KMS-11 (cell line): Measurements from ENCODE around the gene RPP30.

Source experiments
- H2AFZ ChIP-seq: fragments of 200-600 bp; sonication (generic); 2 replicates; pipeline ENCODE4 v1.6.1; 2016; ENCODE audit warnings: antibody characterized with exemption, mixed run types, low read depth
- H3K27ac ChIP-seq: fragments of 200-600 bp; sonication (generic); 2 replicates; pipeline ENCODE4 v1.6.1; 2016; ENCODE audit warnings: mild to moderate bottlenecking, mixed run types
- H3K27me3 ChIP-seq: fragments of 200-600 bp; sonication (generic); 2 replicates; pipeline ENCODE4 v1.6.1; 2017; ENCODE audit warnings: mild to moderate bottlenecking, low read depth, mixed run types, moderate library complexity; ENCODE audit not compliant: insufficient read depth
- H3K36me3 ChIP-seq: fragments of 200-600 bp; sonication (generic); 2 replicates; pipeline ENCODE4 v1.6.1; 2017; ENCODE audit warnings: mild to moderate bottlenecking, mixed run types; ENCODE audit not compliant: insufficient read depth
- H3K4me1 ChIP-seq: fragments of 200-600 bp; sonication (generic); 2 replicates; pipeline ENCODE4 v1.6.1; 2016; ENCODE audit warnings: mild to moderate bottlenecking, low read depth, mixed run types; ENCODE audit not compliant: poor library complexity, severe bottlenecking
- H3K4me2 ChIP-seq: fragments of 200-600 bp; sonication (generic); 2 replicates; pipeline ENCODE4 v1.7.0; 2016; ENCODE audit warnings: mild to moderate bottlenecking, mixed run types
- H3K4me3 ChIP-seq: fragments of 200-600 bp; sonication (generic); IDR thresholded peaks from 2 replicates; pipeline ENCODE4 v1.6.1; 2017; ENCODE audit warnings: low read depth, low read length, mixed read lengths; ENCODE audit not compliant: insufficient read depth
- H3K79me2 ChIP-seq: fragments of 200-600 bp; sonication (generic); 2 replicates; pipeline ENCODE4 v1.6.1; 2016; ENCODE audit warnings: low read depth, mixed run types; ENCODE audit not compliant: insufficient read depth
- H3K9ac ChIP-seq: fragments of 200-600 bp; sonication (generic); 2 replicates; pipeline ENCODE4 v1.6.1; 2016; ENCODE audit warnings: mild to moderate bottlenecking, mixed run types
- H4K20me1 ChIP-seq: fragments of 200-600 bp; sonication (generic); 2 replicates; pipeline ENCODE4 v1.6.1; 2016; ENCODE audit warnings: mild to moderate bottlenecking, mixed run types; ENCODE audit not compliant: insufficient read depth
- CTCF ChIP-seq: fragments of 200-600 bp; sonication (generic); conservative IDR thresholded peaks from 2 replicates; pipeline ENCODE4 v1.6.1; 2017; ENCODE audit warnings: low read depth, mild to moderate bottlenecking, antibody characterized with exemption, low read length, moderate library complexity, mixed read lengths

Gene RPP30

GRCh38 chr10:90929179-90929578 is 57.4 kb downstream of the RPP30 start:
- Histone ChIP-seq H3K36me3 (no peaks in the 10 kb centered on the region), H3K27ac (no peak overlapping the region), H3K9ac (no peak overlapping the region), H3K79me2 (no peaks in the 10 kb centered on the region), H3K27me3 (no peaks in the 10 kb centered on the region), H3K4me2 (no peak overlapping the region), H4K20me1 (no peaks in the 10 kb centered on the region), H2AFZ (no peak overlapping the region), H3K4me1 (no peaks in the 10 kb centered on the region), H3K4me3 (no peak overlapping the region)
- no peak for TF ChIP-seq CTCF

GRCh38 chr10:90930070-90930837 is 58.5 kb downstream of the RPP30 start:
- no peaks in the 10 kb centered on the region for H4K20me1 ChIP-seq
- no peak overlapping the region for H3K4me2 ChIP-seq
- H3K9ac ChIP-seq, result no peak overlapping the region
- H2AFZ ChIP-seq, result no peak overlapping the region
- no peaks in the 10 kb centered on the region for H3K4me1 ChIP-seq
- no peak for TF ChIP-seq CTCF
- H3K27ac ChIP-seq, result no peak overlapping the region
- no peak overlapping the region for H3K4me3 ChIP-seq
- no peaks in the 10 kb centered on the region for H3K27me3 ChIP-seq
- no peaks in the 10 kb centered on the region for H3K79me2 ChIP-seq
- H3K36me3 ChIP-seq, result no peaks in the 10 kb centered on the region

- Histone ChIP-seq H3K27me3 (no peaks in the 10 kb centered on the region), H3K4me2 (no peak overlapping the region), H2AFZ (no peak overlapping the region), H3K79me2 (no peaks in the 10 kb centered on the region), H3K4me1 (no peaks in the 10 kb centered on the region), H3K9ac (no peak overlapping the region), H4K20me1 (no peaks in the 10 kb centered on the region), H3K4me3 (no peak overlapping the region), H3K27ac (no peak overlapping the region), H3K36me3 (no peaks in the 10 kb centered on the region)
- no peak for TF ChIP-seq CTCF
Measured at GRCh38 chr10:90930971-90931871, 59.4 kb downstream of the RPP30 start.

GRCh38 chr10:90935581-90936275 is 64.0 kb downstream of the RPP30 start:
- no peaks in the 10 kb centered on the region for H4K20me1 ChIP-seq
- H3K79me2 ChIP-seq, result no peaks in the 10 kb centered on the region
- no peaks in the 10 kb centered on the region for H3K36me3 ChIP-seq
- no peak overlapping the region for H3K9ac ChIP-seq
- H3K4me3 ChIP-seq, result no peak overlapping the region
- H3K27me3 ChIP-seq, result no peaks in the 10 kb centered on the region
- H3K27ac ChIP-seq, result no peak overlapping the region
- TF ChIP-seq CTCF, result no peak
- H3K4me2 ChIP-seq, result no peak overlapping the region
- H3K4me1 ChIP-seq, result no peaks in the 10 kb centered on the region
- no peak overlapping the region for H2AFZ ChIP-seq
